ENCODE data around the gene PI16.
"Not testable (repeated sequence)": the region's sequence is repeated elsewhere in the genome, so short reads cannot be mapped to it uniquely, and the experiment has no call there.

PI16 gene

DNA sequence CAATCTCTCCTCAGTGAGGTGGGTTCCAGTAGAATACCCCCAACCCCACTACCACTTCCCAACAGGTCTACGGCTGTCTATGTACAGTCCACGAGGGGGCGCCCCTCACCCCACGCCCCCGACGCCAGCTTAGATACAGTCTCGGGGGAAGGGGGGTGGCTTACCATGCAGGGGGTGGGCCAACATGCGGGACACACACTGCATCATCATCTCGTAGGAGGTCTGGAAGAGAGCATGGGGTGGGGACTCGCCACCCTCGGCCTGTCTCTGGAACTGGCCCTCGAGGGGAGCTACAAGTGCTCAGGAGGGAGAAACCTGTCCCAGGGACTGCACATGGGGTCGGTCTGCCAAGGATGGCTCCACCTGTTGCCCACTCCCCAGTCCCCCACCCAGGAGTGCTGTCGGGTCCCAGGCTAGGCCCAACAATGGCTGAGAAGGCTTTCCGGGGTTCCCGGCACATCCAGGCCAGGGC, 23.0 kb downstream of the PI16 start:
- no peak for DNase-seq

DNA sequence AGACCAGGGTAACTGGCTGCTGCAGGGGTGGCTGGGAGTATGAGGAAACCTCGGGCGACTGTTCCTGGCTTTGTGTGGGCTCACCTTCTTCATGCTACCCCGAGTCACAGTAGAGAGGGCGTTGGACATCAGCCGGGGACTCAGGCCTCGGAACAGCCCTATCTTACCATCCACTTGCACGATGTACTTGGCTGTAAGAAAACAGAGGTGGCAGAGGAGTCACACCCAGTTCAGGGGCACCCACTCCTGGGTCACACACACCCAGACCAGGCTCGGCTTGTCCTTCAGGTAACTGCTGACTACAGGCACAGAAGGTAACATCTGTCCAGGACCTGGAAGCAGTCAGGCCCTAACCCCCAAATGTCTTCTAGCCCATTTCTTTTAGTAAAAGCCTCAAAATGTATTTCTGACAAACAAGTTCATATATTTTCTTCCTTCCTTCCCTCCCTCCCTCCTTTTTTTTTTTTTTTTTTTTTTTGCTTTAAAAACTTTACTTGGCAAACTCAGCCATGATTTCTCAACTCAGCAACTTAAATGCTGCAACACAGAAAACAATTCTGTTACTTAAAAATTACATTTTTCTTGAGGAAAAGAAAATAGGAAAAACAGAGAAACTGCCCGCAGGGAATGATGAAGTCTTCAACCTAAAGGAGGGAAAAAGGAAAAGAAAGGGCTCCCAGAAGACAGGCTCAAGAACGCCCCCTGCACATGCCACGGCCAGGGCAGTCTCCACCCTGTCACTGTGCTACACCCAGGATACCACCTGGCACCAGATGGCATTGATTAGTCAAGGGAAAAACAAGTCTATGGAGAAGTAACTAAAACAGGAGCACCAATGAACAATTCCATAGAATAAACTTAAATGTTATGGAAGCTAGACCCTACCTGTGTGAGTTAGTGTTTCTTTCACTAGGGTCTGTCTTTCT, 24.1 kb downstream of the PI16 start:
- DNase-seq, result no peak

DNA sequence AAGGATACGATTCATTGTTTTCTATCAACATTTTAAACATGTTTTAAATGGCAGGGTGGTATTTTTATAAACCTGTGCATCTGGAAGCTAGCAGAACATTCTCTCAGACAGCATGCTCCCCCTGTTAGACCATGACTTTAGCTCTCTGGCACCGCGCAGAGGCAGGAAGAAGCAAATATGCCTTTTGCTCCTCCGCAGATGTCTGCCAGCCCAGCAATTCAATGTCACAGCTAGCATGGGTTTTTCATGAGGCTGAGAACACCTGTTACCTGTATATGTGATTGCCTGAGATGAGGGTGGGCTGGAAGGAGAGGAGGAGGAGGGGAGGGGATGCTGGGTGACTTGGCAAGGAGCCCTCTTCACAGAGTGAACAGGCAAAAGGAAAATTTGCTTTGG, 24.8 kb downstream of the PI16 start:
- peak; percentile 11 for DNase-seq

DNA sequence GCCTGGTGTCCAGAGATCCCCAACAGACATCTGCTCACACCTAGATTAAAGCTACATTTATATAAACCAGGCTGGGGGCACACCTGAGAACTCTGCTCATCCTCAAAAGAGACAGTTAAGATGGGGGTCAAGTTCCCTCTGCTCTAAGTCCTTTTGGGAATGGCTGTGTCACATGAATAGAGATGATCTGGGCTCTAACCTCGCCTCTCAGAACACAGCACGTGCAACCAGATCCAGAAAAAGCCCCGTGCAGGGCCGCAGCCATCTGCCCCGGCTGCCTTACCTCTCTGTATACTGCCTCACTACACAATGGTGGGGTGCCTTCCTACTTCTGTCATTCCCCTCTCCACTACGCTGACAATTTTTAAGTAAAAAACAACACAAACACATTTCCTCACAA, 25.6 kb downstream of the PI16 start:
- DNase-seq, result no peak

DNA sequence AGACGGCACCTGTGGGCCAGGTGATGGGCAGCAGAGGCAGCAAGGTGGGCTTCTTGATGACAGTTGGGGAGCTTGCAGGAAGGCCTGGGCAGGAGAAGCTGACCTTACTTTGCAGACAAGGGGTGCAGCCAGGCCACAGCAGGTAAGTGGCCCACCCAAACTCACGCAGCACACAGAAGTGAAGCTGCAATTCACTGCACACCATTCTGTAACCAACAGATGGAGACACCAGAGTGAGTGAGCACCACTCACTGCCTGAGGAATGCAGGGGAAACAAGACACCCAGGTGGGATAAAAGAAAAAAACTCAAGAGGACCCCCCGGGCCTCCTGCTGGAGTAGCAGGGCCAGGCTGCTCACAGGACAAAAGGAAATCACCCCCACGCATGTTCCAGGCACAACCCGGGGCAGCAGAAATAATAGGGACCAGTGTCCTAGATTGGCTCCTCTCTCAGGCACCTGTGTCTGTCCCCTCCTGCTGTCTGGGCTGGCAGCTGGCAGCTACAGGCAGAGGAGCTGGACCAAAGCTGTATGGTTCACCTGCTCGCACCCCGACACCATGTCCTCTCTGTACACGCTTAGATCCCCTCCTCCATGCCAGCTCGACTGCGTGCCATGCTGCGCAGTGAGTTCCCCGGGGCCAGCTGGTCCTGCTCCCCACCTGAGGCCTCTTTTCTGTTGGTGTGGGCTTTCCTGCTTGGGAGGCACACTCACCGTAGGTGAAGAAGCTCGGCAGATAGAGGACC, 26.5 kb downstream of the PI16 start:
- DNase-seq, result no peak

DNA sequence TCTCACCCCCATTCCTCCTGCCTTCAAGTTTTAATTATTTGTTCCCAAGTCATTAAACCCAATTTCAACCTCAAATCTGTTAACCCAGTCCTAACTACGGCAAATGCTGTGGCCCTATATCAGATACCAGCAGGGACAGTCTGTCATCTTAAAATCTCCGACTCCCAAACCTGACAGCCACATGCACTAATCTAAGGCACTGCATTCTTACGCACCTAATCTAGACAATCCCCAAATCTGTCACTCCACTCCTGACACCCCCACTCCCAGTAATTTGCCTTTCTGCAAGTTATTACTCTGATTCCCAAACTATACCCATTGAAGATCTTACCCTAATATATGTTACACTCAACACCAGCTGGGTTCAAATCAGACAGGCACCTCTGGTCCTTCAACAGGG, 29.0 kb downstream of the PI16 start:
- DNase-seq, result no peak

DNA sequence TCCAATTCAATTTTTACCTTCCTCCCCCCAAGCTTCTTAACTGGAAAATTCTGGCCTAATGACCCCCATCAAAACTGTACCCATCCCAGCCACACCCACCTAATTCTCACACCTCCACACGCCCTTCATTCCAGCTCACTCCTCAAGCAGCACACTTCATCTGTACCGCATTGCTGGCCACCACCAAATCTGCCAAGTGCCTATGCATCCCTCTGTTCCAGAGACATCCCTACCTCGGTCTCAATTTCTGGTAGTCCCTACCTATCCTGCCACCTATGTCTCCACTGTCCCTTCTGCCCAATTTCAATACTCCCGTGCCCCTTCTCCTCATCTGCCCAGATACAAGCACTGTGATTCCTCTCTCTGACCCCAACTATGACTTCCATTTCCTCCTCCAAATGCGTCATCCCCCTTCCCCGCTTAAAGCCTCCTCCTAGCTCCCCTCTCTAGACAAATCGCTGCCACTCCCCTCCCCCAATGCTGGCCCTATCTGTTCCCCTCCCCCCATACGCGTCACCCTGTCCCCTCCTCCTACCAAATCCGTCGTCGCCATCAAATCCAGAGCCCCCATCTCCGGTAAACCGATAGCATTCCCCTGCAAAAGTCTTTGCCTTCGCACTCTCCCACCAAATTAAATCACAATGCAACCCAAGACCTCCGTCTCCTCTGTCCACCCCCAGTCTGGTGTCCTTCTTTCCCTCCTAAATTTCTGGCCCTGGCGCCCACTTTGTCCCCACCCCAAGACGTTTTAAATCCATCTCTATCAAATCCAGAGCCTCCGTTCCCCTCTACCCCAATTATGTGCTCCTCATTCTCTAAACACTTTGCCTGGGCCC, 30.3 kb downstream of the PI16 start:
- DNase-seq, result no peak

DNA sequence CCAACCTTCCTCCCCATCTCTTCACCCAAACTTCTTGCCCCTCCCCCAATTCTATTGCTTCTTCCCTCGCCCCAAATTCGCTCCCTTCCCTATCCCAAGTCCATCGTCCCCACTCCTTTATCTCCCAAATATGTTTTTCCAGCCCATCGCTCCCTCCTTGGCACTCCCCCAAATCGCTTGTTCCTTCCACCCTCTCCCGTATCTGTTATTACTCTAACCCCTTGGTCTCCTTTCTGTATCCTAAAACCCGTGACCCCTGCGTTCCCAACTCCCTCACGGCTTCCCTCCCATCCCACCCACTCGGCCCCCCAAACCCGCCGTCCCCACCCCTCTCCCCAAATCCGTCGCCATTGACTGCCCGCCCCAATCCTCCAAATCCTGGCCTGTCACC, 30.9 kb downstream of the PI16 start:
- DNase-seq, result no peak

DNA sequence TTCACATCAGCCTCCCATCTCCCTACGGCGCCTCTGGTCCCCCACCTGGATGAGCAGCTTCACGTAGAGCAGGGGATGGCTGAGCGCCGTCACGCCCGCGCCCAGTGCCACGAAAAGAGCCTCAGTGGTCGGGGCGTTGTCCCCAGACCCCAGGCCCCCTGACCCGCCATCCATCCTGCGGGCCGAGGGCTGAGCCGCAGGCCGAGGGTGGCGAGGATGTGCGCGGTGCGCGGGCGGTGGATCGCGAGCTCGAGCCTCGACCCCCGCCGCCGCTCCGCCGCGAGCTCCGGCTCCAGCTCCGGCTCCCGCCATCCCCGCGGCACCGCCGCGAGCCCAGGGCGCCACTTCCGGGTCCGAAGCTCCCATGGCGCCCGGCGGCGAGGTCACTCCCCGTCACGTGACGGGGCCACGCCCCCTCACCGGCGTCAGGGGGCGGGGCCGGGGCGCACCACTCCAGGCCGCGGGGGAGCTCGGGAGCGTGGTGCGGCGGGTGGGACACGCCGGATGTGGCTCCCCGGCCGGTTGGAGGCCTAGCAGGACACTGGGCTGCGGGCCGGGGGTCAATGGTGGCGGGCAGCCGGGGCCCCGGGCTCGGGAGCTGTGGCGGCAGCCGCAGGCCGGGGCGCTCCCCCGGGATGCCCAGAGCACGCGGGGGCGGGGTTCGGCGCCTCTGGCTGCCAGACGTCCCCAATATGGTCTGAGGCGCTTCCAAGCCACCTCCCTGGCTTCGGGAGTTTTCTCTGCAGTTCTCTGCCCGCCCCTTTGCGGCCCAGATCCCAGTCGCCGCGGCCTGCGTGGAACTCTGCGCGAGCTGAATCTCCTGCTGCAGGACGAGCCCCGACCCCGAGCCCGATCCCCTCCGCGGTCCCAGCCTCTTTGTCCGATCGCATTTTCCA, 31.5 kb downstream of the PI16 start, which contains the start of gene MTCH1:
MTCH1 (minus strand) TSS at position 389 of the 896 bp plus-strand sequence; CDS start at position 366, 23 bp downstream.
- DNase-seq, result peak; percentile 68

DNA sequence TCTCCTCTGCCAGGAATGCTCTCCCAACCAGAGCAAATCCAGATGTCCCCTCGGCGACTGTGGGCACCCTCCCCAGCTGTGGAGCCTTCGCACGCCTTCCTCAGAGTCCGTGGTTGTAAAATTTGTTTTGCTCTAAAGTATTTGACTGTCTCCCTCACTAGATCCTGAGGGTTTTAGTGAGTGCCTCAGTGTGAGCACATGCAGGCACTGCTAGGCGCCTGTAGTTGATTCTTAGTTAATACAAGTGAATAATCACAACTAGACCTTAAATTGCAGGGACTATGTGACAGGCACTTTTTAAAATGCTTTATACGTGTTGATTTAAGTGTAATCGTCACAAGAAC, 32.1 kb downstream of the PI16 start:
- no peak for DNase-seq

DNA sequence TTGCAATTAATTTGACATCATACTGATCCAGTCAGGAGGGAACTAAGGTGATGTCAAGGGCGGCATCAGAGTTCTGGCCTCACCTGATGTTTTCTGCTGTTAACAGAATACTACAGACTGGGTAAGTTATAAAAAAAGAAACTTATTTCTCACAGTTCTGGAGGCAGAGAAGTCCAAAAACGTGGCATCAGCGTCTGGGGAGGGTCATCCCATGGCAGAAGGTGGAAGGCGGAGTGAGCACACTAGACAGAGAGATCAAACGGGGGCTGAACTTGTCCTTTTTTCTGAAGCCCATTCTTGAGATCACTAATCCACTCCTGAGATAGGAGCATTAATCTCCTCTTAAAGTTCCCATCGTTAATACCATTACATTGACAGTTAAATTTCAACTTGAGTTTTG, 34.7 kb downstream of the PI16 start:
- no peak for DNase-seq

DNA sequence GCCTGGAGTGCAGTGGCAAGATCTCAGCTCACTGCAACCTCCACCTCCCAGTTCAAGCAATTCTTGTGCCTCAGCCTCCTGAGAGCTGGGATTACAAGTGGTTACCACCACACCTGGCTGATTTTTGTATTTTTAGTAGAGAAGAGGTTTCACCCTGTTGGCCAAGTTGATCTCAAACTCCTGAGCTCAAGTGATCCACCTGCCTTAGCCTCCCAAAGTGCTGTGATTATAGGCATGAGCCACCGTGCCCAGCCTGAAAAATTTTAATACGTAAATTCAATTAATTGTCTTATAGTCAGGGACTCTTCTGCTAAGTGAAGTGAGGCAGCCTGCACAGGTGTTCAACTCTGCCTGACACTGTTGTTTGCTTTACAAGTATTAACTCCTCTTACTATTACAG, 35.9 kb downstream of the PI16 start:
- DNase-seq, result not testable (repeated sequence)

DNA sequence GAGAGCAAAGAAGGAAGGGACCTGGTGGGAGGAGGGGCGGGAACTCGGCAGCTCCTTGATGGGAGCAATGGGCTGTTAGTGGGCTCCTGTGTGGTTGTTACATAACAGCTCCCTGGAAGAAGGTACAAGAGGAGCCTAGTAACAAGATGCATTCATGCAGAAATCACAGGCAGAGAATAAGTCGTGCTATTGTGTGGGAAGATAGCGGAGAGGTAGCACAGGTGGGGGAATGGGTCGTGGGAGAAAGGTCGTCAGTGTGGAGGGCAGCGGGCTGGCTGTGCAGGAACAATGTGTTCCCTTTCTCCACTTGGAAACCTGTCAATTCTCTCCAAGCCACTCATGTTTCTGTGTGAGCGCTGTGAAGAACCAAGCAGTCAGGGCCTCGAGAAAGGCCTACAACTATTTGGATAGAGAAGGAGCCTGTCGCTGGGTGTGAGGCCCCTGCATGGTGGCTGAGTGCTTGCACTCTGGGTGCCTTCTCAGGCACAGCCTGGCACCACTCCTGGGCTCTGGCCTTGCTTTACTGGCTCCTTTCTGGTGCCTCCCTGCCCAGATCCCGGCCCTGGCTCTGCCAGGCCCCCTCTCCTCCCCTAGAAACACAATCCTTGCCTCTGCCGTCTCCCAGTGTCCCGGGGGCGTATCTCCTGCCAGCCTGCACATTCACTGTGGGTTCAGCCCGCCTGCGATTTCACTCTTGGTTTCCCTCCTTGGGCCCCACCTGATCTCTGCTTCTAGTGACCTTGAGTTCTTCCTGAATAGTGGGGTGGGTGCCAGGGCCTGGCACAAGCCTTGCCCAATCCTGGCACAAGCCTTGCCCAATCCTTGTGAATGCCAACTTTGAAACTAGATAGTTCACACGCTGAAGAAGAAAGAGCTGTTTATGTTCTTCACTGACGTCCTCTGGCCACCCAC, 43.5 kb downstream of the PI16 start:
- DNase-seq, result peak; percentile 66

DNA sequence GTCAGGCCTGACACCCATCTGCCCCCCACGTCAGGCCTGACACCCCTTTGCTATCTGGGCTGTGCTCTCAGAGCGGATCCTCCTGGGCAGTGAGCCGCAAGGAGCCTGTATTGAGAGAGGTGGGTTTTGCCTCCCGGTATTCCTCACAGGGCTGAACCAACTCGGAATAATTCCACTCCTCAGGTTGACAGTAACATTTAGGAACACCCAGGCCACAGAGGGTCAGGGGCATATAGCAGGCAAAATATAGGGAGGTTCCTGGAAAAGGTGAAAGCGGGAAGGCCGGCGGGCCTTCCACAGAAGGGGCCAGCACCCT, 44.1 kb downstream of the PI16 start:
- DNase-seq, result no peak

DNA sequence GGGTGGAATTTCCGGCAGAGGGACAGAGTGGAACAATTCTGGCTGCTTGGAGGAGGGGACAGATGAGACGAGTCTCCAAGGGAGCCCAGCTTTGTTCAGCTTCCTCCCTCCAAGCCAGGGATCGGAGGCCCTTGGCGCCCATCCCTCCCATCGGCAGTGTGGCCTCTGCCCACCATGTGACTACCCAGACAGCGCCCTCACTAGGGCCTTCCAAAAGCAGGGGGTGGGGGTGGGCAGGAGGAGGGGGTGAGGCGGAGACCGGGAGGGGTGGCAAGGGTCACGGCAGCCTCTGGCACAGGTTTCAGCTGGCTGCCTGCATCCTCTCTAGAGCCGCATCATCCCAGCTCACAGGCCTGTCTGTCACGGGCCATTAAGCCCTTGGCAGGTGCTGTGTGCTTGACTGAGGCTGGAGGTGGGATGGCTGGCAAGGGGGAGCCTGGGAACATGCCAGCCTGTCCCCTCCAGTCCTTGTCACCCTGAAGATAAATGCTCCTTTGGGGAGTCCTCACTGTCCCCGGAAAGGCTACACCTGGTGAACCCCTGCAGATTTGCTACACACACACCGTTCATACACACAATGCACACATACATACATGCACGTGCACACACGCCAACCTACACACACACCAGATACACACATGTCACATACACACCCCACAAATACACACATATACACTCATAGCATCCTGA, 44.7 kb downstream of the PI16 start:
- DNase-seq, result peak; percentile 81

DNA sequence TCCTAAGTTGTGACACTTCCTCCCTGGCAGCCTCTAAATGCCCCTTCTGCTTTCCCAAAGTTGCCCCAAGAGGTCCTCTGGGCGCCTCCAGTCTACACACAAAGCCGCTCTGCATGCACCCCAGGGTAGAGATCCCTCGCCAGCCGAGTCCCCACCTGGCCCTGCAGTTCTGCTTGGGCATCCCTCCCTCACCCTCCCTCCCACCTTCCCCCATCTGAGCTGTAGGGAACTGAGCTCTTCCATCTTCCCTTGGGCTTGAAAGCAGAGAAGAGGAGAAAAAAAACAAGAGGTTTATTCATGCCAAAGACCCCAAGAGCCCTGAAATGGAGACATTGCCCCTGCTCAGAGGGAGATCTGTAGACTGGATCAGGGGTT, 45.2 kb downstream of the PI16 start:
- no peak for DNase-seq

DNA sequence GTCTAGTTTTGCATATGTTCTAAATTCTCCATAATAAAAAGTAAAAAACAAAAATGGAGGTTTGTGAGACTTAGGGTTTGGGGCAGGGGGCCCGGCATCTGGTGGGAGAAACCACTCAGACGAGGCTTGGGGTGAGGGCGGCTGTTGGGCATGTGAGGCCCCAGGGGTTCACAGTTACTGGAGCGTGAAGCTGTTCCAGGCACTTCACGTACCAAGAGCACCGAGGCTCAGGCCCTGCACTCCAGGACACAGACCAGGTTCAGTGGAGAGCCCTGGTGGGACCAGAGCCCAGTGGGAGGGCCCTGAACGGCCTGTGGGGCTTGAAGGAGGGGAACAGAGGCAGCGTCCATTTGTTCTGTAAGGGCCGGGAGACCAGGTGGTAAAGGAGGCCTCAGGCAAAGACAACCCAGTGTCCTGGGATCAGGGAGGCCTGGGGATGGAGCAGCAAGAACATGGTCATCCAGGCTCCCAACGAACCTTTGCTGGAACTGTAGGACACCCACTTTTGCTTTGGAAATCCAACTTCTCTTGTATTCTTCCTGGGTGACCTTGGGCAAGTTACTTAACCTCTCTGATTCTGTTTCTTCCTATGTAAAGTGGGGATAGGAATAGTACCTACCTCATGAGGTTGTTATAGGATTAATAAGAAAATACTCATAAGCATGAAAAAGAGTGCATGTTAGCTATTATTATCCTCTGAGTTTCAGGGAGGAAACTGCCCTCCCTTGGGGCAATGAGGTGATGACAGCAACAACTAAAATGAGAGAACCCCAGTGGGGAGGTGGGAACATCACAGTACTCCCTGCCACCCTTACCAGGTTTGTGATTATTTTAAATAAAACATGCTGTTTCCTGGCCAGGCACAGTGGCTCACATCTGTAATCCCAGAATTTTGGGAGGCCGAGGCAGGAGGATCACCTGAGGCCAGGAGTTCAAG, 49.8 kb downstream of the PI16 start:
- DNase-seq, result no peak

DNA sequence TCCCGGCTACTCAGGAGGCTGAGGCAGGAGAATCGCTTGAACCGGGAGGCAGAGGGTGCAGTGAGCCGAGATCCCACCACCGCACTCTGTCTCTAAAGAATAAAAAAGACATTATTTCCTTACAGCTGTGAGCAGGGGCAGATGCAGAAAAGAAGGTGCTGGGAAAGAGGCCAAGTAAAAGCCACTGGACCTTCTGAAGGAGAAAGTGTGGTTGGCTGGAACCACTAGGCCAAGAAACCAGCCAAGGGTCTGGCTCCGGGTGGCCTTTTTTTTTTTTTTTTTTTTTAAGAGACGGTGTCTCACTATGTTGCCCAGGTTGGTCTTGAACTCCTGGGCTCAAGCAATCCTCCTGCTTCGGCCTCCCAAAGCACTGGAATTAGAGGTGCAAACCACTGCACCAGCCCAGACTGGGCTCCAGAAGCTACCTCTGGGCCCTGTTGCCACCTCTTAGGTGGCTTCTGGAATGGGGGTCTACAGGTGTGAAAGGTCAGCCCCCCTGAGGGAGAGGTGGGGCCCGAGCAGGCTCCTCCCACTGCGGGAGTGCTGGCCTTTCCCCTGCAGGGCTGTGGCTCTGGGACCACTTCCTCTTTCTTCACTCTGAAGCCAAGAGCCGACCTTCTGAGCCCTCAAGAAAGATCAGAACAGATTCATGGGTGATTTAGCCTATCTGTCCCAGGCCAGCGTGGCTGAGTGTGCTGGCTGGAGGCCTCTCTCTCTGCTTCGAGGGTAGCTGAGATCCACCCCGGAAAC, 50.7 kb downstream of the PI16 start, which contains the start of gene FGD2:
FGD2 (plus strand) TSS at position 595 of the 750 bp plus-strand sequence. CDS start 163 bp downstream, outside the sequence.
- no peak for DNase-seq
